HG03060 (cell line): ENCODE measurements around the gene TNNT3.

Experiments
- ATAC-seq: cut with Tn5 transposase; IDR thresholded peaks from one replicate; pipeline ENCODE4 v1.9.1; 2021; ENCODE audit warnings: low read depth, moderate number of reproducible peaks; ENCODE audit not compliant: unreplicated experiment

Gene TNNT3

DNA sequence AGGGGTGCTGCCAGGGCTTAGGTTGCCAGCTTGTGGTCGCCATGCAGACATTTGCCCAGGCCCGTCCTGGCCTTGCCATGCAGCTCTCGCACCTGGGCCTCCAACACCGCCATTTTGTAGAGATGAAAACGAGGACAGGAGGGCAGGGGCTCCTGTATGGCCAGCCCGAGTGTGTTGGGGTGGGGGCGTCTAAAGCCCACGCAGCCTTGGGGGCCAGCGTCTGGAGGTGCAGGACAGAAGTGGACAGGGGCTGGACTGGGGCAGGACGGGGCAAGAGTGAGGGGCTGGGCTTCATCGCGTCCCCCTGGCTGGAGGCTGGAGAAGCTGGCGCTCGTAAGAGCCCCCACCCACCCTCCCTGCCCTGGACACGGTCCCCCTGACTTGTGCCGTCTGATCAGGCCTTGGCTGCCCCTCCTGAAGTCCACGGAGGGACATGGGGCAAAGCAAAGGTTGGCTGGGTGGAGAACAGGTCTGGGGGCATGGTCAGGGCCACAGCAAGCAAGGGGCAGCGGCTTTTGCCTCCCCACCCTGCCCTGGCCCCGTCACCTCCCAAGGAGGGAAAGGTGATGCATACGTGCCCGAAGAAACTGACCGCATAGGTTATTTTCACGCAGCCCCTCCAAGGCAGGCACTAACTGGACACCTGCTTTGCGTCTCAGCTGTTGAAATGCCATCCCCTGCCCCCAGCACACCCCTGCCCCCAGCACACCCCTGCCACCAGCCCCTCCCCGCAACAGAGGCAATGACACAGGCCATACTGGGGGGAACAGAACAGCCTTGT lies 815 bp downstream of the TNNT3 start:
- no peak for ATAC-seq

DNA sequence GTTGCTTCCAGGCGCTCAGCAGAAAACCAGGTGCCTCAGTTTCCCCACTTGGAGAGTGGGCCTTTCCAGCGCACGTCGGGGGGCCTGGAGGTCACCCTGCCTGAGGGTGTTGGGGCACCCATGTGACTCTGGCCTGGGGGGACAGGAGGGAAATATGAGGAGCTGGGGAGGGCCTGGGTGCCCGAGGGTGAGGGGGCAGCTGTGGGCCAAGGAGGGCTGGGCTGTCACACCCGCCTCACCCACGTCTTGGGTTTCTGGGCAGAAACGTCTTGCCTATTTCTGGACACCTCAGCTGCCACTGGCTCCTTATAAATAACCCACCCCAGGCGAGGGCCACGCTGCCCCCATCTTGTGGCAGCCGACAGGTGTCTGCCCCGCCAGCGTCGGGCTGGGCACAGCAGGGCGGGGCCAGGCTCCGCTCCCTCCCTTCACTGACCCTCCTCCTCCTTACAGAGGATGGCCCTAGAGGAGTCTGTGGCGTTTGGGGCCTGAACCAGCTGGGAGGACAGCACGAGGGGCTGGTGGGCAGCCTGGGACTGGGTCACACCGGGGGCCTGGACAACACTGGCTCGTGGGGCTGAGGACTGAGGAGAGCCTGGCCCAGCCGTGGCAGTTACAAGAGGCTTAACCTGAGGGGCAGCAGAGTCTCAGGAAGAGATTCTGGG lies 1.5 kb downstream of the TNNT3 start:
- ATAC-seq = no peak

DNA sequence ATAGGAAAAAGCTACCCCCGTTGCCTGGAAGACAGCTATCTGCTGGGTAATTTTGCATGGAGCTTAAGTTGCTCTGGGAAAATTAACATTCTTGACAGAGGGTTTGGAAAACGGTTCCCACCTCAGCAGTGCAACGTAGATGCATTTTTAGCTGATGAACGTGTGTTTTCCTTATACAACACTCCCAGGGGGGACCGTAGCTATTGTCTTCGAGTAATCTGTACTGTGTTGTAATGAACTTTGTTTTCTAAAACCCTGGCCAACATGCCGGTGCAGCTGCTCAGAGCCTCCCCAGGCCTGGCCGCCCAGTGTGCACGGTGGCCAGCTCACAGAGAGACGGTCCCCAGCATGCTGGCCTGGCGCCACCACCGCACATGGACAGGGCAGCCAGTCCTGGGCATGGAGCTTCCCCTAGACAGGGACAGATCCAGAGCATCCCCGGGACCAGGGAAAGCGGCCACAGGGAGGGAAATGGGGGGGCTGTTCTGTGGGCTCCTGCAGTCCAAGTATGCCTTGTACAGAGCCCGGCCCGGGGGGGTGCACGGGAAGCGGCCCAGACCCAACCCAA lies 2.2 kb downstream of the TNNT3 start:
- no peak for ATAC-seq

DNA sequence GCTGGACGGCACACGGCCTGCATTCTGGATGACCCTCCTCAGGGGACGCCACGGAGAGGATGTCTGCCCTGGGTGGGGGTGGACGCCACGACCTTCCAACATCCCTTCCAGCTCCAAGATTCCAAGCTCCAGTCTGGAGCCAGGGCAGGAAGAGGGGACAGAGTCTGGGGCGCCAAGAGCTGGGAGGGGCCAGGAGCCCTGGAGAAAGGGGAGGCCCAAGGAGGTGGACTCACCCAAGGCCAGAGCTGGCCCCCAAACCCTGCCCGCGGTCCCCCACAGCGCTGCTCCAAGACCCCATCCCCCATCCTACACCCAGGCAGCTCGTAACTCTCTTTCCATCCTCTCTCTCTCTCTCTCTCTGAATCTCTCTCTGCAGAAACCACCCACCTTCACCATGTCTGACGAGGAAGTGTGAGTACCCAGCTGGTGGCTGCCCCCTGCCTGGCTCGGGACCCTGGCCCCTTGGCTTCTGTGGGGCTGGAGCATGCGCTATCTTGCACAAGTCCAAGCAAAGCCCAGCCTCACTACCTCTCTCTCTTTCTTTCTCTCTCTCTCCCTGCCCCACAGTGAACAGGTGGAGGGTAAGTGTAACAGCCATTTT lies 3.1 kb downstream of the TNNT3 start:
- no peak for ATAC-seq

DNA sequence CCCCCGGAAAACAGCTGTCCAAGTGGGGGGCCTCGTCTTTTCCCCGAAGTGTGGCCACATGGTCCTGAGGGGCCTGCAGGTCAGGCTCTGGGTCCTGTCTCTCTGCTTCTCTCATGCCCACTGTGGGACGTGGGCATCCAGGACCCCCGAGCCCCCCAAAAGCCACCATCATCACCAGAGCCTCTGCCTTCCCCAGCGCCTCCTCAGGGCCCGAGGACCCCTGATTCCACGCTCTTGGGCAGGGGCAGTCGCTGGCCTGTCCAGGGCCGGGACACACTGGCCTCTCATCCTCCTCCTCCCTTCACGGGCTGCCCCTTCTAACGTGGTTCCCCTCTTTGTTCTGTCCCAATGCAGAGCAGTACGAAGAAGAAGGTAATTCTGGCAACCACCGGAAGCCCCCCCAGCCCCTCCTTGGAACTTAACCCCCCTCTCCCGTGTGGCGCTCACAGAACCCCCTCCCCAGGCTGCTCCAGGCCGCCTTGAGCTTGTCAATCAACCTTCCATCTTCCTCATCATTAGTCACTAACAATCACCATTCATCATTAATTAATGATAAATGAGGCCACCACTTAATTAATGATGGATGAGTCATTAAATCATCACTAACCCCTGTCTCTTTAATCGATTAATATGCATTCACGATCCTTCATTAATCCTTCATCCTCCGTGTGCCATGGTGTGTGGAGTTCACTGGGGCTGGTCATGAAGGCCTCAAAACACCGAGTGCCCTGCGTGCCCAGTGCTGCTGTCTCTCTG lies 3.9 kb downstream of the TNNT3 start:
- ATAC-seq = no peak

DNA sequence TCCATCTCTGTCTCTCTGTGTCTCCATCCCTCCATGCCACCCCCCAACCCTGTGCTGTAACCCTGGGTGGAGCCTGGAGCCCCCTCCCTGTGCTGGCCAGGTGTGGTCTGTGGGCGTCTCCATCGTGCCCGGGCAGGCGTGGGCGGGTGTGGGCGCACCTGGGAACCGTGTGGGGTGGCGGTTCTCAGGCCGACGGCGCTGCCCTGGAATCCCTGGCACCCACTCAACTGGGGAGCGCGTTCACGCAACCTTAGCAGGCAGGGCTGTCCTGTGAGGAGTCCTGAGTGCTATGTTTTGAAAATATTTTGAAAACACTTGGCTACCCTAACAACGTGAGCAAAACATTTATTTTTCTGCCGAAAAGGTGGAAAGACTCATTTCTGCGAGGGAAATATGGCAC lies 4.7 kb downstream of the TNNT3 start:
- ATAC-seq = no peak

DNA sequence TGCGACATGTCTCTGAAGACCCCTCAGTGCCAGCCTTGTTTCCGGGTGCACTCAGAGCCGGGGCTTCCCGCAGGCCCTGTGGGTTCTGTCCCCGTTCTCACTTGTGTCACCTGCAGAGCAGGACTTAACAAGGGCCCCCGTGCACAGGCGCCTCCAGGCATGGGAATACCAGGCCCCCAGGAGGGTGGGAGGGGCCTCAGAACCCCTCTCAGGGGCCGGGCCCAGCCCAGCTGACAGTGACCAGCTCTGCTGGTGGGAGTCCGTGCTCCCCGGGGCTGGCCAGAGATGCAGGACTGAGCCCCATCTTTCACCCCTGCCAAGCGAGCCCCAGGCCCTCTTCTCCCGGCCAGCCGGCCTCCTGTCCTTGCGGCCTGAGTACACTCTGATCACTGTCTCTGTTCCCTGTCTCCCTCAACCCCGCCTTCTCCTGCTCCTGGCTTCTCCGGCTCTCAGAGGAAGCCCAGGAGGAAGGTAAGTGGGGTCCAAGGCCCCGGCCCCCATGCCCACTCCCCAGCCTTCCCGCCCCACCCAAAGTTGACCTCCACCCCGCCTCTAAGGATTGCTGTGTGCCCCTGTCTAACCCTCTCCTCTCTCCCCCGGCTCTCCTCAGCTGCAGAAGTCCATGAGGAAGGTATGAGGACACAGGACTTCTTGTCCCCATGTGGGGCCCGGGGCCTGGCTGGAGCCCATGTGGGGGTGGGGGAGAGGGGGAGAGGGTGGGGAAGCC lies 5.3 kb downstream of the TNNT3 start:
- no peak for ATAC-seq

DNA sequence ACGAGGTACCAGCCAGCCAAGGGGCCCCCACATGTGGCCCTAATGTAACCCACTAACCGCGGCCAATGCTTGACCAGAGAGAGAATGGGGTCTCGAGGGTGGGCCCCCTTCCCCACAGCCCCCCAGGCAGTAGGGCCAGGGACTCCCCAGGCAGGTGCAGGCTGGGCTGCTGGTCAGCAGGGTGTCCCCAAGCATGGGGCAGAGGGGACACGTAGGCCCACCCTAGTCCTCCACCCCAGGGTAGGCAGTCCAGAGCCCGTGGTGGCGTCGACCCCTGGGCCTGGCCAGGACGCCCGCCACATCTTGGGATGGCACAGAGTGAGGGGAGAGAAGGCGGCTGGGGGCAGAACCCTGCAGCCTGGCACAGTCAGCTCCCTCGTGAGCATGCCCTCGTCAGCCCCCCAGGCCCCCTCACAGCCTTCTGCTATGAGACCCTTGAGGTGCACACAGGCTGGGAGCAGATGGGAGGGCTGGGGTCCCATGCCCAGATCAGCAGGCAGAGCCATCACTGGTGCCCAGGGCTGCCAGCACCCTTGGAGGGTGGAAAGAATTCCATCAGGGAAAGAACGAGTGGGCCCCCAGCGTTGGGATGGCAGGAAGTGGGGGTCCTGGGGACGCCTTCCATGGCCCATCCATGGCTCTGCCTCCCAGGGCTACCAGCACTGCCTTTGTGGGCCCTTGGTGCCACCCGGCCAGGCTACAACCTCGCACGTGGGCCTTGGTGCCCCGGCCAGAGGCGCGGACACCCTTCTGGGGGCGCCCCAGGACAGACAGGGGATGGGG lies 6.1 kb downstream of the TNNT3 start:
- ATAC-seq = no peak

DNA sequence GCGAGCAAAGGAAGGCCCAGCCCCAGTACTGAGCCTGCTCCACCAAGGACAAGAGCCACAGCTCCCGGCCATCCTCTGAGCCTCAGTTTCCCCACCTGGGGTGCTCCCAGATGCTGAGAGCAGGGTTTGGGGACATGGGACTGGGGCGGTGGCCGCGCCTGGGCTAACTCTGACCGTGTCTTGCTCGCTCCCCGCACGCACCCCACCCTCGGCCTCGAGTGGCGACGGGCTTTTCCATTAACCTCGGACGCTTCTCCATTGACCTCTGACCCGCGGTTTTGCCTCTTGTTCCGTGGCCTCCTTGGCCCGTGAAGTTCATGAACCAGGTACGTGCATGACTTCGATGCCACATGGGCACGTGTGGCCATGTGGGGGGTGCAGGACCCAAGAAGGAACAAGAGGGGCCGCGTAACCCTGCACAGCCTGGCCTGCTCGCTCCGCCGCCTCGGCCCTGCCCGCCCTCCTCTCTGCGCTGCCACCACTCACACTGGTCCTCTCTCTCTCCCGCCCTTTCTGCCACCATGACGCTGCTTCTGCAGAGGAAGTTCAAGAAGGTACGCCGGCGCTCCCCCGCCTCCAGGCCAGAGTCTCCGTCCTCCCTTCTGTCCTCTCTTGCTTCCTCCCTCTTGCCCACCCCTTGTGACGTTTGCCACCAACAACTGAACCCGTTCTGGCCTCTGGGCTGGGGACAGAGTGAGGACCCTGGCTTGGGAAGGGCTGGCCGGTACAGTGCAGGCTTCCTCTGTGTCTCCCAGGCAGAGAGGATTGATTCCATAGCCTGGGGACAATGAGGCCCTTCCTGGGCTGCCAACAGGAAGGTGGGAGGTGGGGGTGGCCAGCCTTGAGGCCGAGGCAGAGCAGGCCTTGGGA lies 6.9 kb downstream of the TNNT3 start:
- no peak for ATAC-seq

DNA sequence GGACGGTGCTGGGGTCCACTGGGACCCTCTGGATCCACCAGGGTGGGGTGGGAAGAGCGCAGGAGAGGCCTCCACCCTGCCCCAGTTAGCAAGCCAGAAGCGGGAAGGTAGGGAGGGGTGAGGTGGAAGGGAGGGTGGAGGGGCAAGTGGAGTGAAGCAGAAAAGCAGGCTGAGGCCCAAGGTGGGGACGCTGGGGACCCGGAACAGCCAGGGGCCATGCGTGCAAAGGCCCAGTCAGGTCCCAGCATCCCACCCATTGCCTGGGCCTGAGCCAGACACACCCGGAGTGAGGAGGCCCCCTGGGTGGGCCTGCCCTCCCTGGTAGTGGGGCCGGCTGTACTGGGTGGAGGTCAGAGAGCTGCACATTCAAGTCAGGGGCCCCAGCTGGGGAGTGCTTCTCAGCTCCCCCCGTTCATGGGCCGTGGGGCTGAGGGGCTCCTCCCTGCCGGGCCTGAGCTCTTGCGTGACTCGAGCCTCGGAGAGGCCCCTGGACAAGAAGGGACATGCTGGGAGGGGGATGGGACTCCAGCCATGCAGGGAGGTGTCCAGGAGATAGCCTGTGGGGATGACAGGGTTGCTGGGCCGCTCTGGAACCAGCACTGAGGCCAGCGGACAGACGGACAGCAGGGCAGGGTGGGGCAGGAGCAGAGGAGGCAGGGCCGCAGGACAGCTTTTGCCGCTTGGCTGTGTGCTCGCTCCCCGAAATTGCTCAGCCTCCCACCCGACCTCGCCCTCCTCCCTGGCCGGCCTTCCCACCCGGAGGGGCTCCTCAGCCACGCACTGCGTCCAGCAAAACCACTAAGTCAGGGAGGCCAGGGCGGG lies 7.7 kb downstream of the TNNT3 start:
- no peak for ATAC-seq

DNA sequence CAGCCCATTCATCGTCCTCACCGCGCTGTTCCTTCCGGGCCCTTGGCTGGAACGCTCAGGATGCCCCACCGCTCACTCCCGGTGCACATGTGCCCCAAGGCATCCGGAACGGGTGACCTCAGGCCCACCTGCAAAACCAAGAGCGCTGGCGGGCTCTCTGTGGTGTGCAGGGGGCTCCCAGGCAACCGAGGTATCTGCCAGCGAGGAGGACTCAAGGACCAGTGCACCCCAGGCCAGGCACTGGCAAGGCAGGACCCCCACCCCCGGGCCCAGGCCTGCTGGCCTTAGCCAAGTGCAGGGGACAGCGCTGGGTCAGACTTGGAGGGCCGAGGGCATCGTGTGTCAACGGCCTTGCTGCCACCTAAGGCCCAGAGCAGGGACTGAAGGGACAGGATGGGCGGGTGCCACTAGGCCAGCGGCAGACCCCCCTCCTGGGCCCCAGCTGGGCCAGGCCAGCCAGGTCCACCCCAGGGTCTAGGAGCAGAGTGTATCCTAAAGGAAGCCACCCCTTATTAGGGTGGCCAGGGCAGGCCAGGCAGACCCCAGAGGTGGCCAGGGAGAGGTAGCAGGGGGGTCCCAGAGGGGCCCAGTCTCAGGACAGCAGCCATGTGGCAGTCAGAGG lies 8.5 kb downstream of the TNNT3 start:
- no peak for ATAC-seq

DNA sequence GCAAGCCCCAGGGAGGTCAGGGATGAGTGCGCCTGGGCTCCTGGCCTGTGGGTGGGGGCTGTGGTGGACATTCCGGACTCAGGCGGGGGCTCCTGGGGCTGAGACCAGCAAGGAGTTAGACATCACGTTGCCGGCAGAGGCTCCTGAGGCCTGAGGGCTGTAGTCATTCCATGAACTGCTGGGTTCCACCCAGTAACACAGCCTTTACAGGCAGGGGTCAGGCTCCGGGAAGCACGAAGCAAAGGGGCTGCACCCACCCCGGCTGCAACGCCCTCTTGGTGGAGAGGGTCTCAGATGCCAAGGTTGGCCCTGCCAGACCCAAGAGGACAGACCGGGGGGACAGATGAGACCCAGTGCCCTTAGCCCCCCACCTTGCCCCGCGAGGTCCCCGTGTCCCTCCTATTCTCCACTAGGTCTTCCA lies 9.0 kb downstream of the TNNT3 start:
- no peak for ATAC-seq

DNA sequence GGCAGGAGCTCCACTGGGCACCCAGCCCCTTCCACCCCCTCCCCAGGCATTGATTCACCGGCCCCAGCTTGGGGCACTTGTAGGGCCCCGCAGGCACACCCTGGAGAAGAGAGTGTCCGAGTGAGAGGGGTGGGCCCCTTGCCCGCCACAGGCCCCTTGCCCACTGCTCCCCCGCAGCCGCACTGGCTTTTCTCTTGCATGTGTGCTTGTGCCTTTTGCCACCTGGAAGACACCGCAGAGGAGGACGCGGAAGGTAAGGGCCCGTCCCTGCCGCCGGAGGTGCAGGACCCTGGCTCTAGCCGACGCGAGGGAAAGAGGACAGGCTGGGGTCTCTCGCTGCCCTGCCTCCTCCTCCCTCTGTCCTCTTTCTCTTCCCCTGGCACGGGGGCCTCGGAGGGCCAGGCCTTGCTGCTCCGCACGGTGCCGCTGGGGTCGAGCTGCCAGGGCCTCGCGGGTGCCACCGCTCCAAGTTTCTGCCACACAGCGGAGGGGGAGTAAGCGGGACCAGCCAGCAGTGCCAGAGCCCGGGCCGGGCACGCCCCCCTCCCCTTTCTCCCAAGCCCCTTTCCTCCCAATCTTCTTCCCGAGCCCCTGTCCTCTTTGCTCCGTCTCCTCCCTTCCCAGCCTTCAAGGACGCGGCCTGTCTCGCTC lies 9.5 kb downstream of the TNNT3 start:
- ATAC-seq = no peak

DNA sequence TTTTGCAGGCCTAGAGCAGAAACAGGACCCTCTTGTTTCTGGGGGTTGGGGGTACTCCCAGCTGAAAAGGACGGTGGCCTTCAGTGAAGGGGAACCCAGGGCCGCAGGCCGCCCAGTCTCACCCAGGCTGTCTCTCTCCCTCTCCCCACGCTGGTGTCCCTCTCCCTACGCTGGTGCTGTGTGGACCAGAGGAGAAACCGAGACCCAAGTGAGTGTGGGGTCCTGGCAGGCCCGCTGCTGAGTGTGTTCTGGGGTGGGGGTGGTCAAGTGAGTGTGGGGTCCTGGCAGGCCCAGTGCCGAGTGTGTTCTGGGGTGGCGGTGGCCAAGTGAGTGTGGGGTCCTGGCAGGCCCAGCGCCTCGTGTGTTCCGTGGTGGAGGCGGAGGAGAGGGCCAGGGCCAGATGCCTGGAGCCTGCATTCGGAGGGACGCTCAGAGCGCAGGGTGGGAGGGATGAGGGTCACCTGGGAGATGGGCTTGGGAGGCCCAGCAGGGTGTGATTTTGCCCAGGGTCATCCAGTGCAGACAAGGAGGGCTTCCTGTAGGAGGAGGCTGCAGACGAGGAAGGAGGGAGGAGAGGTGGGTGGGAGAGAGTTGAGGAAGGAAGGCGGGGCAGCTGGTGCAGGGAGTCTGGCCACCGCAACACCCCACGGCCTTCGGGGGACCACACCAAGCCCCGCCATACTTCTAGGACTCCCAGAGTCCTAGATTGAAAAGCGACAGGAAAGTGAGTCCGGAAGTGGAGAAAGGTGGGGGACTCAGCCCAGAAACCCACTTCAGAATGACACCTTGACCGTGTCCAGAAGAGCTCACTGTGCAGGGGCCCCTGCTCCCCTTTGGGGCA lies 10.3 kb downstream of the TNNT3 start:
- ATAC-seq = no peak

DNA sequence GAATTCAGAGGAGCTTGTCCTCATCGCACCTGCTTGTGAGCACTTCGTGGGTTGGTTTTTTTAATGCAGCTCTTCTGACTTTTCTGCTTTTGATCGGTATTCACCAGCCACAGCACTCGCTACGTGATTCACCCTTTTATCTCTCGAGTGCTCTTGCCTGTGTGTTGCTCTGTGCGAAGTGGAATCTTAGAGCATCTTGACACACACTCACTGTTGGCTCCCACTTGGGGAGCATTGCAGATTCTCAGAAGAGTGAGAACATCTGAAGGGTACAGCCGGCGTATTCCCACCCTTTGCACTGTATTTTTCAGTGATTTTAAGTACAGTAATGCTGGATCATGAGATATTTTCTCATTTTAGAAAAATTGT lies 10.9 kb downstream of the TNNT3 start:
- no peak for ATAC-seq
